NT2/D1 (cell line): ENCODE measurements around the gene P2RX3.

Experiments used
- DNase-seq: peaks from one replicate; pipeline ENCODE4 v3.0.0-alpha.2; 2011; ENCODE audit warnings: low read depth, low spot score
- H3K27me3 ChIP-seq: 2 replicates; pipeline ENCODE4 v1.6.0; 2011; ENCODE audit warnings: mild to moderate bottlenecking; ENCODE audit not compliant: insufficient read length, insufficient read depth
- H3K36me3 ChIP-seq: 2 replicates; pipeline ENCODE4 v1.6.1; 2011; ENCODE audit warnings: mild to moderate bottlenecking, low read length, mixed read lengths; ENCODE audit not compliant: insufficient read depth, insufficient read length
- H3K4me1 ChIP-seq: 2 replicates; pipeline ENCODE4 v1.5.1; 2011; ENCODE audit not compliant: insufficient read depth, insufficient read length
- H3K4me3 ChIP-seq: 2 replicates; pipeline ENCODE4 v1.5.1; 2011; ENCODE audit warnings: low read depth; ENCODE audit not compliant: insufficient read length
- H3K9ac ChIP-seq: 2 replicates; pipeline ENCODE4 v1.6.0; 2011; ENCODE audit warnings: low read depth; ENCODE audit not compliant: insufficient read length
- H3K9me3 ChIP-seq: 2 replicates; pipeline ENCODE4 v1.5.1; 2011; ENCODE audit warnings: mild to moderate bottlenecking, low read length; ENCODE audit not compliant: insufficient read depth
- SUZ12 ChIP-seq: IDR thresholded peaks from 2 replicates; pipeline ENCODE4 v1.6.1; 2011; ENCODE audit not compliant: insufficient read length, insufficient read depth; ENCODE audit errors: extremely low read depth
- YY1 ChIP-seq: IDR thresholded peaks from 2 replicates; pipeline ENCODE4 v1.6.1; 2011; ENCODE audit not compliant: insufficient read length, insufficient read depth
- ZNF274 ChIP-seq: IDR thresholded peaks from 2 replicates; pipeline ENCODE4 v1.6.1; 2011; ENCODE audit warnings: mild to moderate bottlenecking, low read depth, low read length

The P2RX3 gene

DNA sequence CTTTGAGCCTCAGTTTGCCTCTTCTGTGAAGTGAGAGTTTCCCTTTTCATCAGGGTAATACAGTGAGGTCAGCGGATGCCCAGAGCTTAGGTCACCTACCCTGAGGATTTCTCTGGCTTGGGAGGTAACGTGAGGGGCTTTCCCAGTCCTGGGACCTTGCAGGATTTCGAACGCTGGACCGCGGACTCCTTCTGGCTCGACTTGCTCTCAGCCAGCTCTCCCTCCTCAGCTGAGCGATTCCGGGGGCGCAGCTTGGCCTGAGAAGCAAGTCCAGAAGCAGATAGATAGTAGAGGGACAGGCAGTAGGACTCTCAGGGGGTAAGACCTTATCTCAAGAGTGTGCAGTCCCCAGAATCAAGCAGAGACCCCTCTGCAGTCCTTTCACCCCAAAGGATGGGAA, 37.4 kb upstream of the P2RX3 start:
- TF ChIP-seq ZNF274 (no peak), YY1 (no peak), SUZ12 (no peak)
- H3K9ac ChIP-seq = no peak overlapping the region
- H3K36me3 ChIP-seq = peaks cover 89% of the 10 kb centered on the region

GRCh38 chr11:57301711-57302423, 36.3 kb upstream of the P2RX3 start:
- no peak overlapping the region for H3K9ac ChIP-seq
- no peak for TF ChIP-seq ZNF274
- no peak for TF ChIP-seq YY1
- H3K4me1 ChIP-seq = peaks cover 11% of the 10 kb centered on the region
- no peak for DNase-seq
- H3K4me3 ChIP-seq = no peak overlapping the region
- H3K36me3 ChIP-seq = peaks cover 88% of the 10 kb centered on the region
- H3K9me3 ChIP-seq = peaks cover 5% of the 10 kb centered on the region; the same call in 1 of the 2 replicates
- H3K27me3 ChIP-seq = no peaks in the 10 kb centered on the region

More for the DNA sequence above, 37.4 kb upstream of the P2RX3 start:
- no peaks in the 10 kb centered on the region for H3K27me3 ChIP-seq
- H3K4me1 ChIP-seq = peaks cover 10% of the 10 kb centered on the region
- DNase-seq = no peak
- no peak overlapping the region for H3K4me3 ChIP-seq
- peaks cover 5% of the 10 kb centered on the region; the same call in 1 of the 2 replicates for H3K9me3 ChIP-seq

GRCh38 chr11:57302489-57302888, 35.7 kb upstream of the P2RX3 start:
- H3K4me1 ChIP-seq = peaks cover 15% of the 10 kb centered on the region
- H3K36me3 ChIP-seq = peaks cover 88% of the 10 kb centered on the region

GRCh38 chr11:57303280-57303989, 34.7 kb upstream of the P2RX3 start:
- Histone ChIP-seq H3K9ac (peak overlapping the region; percentile 29), H3K27me3 (no peaks in the 10 kb centered on the region), H3K9me3 (peaks cover 5% of the 10 kb centered on the region; the same call in 1 of the 2 replicates), H3K36me3 (peaks cover 89% of the 10 kb centered on the region), H3K4me1 (peaks cover 15% of the 10 kb centered on the region), H3K4me3 (no peak overlapping the region)
- TF ChIP-seq YY1 (no peak), ZNF274 (no peak), SUZ12 (no peak)
- no peak for DNase-seq

More at GRCh38 chr11:57302489-57302888, 35.7 kb upstream of the P2RX3 start:
- H3K4me3 ChIP-seq = no peak overlapping the region
- DNase-seq = no peak
- no peak for TF ChIP-seq YY1
- no peak for TF ChIP-seq ZNF274
- no peak for TF ChIP-seq SUZ12
- no peak overlapping the region for H3K9ac ChIP-seq
- no peaks in the 10 kb centered on the region for H3K27me3 ChIP-seq
- peaks cover 5% of the 10 kb centered on the region; the same call in 1 of the 2 replicates for H3K9me3 ChIP-seq

DNA sequence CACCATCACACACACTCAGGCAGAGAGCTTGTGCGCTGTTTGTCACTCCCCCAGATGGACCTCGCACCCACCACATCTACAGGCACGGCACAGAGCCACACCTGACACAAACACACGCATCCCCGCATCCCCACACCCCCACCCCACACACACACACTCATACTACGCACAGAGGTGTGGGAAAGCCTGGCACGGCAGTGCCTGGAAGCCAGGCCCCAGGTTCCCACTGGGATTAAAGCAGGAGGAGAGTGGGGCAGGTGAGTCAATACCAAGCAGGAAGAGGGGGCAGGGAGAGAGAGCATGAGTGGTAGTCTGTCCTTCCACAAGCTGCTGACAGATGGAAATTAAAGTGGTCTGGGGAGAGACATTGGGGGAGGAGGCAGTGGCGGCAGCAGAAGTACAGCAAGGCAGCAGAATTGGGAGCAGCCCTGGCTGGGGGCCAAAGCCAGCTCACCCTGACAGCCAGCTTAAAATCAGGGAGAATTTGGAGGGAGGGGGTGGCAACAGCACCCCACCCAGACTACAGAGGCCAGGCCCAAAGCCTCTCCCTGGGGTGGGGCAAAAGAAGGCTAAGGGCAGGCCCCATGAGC, 34.1 kb upstream of the P2RX3 start:
- Histone ChIP-seq H3K4me3 (no peak overlapping the region), H3K36me3 (peaks cover 90% of the 10 kb centered on the region), H3K27me3 (no peaks in the 10 kb centered on the region), H3K9ac (peak overlapping the region; percentile 32), H3K9me3 (peaks cover 5% of the 10 kb centered on the region; the same call in 1 of the 2 replicates), H3K4me1 (peaks cover 16% of the 10 kb centered on the region)
- no peak for DNase-seq
- TF ChIP-seq SUZ12 = no peak
- no peak for TF ChIP-seq YY1
- no peak for TF ChIP-seq ZNF274

DNA sequence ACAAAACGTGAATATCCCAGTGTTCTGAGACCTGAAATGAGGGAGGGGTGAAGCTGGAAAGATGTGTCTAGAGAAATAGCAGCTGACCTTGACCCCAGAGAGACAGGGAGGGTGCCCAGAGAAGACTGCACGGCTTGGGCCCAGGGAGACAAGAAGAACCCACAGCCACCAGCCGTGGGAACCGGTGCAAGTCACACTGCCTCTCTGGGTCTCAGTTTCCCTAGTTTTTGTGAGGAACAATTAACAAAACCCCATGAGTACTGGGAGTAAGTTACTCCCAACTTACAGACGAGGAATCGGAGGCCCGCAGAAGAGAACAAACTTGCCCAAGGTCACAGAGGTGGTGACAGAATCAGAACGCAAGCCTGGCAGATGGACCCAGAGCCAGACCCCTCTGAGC, 32.6 kb upstream of the P2RX3 start:
- Histone ChIP-seq H3K9me3 (no peaks in the 10 kb centered on the region), H3K9ac (no peak overlapping the region), H3K4me1 (peaks cover 20% of the 10 kb centered on the region), H3K27me3 (no peaks in the 10 kb centered on the region), H3K4me3 (no peak overlapping the region), H3K36me3 (peaks cover 90% of the 10 kb centered on the region)
- no peak for DNase-seq
- no peak for TF ChIP-seq ZNF274
- no peak for TF ChIP-seq SUZ12
- no peak for TF ChIP-seq YY1
